ENCODE results near the gene DCAF16.

DNA sequence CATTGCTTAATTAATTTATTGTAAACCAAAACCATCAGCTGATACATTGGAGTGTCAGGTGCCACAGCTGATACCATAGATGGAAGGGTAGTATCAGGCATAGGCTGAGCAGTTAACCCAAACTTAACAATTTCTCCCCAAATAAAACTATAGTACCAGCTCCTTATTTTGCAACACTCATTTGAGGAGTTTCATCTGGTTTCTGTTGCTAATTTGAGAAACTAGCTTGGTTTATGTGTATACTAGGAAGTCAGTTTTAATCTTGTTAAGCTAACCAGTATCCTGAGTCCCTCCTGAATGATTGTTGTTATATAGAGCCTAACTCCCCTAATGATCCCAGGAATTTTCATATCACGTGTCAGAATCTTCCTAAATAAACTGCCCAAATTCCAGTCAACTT, 12.7 kb downstream of the DCAF16 start:
- TF ChIP-seq POLR2A (IDR thresholded peaks at IDR 0.05) (no peak), CTCF (IDR thresholded peaks at IDR 0.05) (no peak)
